ENCODE measurements around the gene CCDC30.

The CCDC30 gene

GRCh38 chr1:42700006-42700405 is 236.9 kb downstream of the CCDC30 start:
- no peak for FAIRE-seq

GRCh38 chr1:42703888-42704464 is 240.9 kb downstream of the CCDC30 start:
- no peak for FAIRE-seq
